Nephron progenitor cell (in vitro differentiated cells): ENCODE measurements around the gene IL15RA.

Experiments
- DNase-seq: peaks from one replicate; pipeline ENCODE4 v3.0.0; 2021
- H3K27ac Mint-ChIP-seq: 2 replicates; pipeline ENCODE4 v1.8.0; 2021; ENCODE audit warnings: mild to moderate bottlenecking, moderate library complexity, mixed read lengths
- H3K27me3 Mint-ChIP-seq: 2 replicates; pipeline ENCODE4 v1.8.0; 2021; ENCODE audit warnings: mild to moderate bottlenecking, low read depth, mixed read lengths; ENCODE audit not compliant: poor library complexity
- H3K36me3 Mint-ChIP-seq: 2 replicates; pipeline ENCODE4 v1.8.0; 2021; ENCODE audit warnings: low read depth, mixed read lengths
- H3K4me1 Mint-ChIP-seq: 2 replicates; pipeline ENCODE4 v1.8.0; 2021; ENCODE audit warnings: mixed read lengths
- H3K4me3 Mint-ChIP-seq: 2 replicates; pipeline ENCODE4 v1.8.0; 2021; ENCODE audit warnings: mild to moderate bottlenecking, moderate library complexity, mixed read lengths
- H3K9me3 Mint-ChIP-seq: 2 replicates; pipeline ENCODE4 v1.8.0; 2021; ENCODE audit warnings: mild to moderate bottlenecking, moderate library complexity, mixed read lengths
- TF ChIP-seq, protein P1 (sequence below): fragments of 200-600 bp; sonication (generic); IDR thresholded peaks from 2 replicates; pipeline ENCODE4 v1.5.0; 2021; ENCODE audit warnings: antibody characterized with exemption

IL15RA gene

DNA sequence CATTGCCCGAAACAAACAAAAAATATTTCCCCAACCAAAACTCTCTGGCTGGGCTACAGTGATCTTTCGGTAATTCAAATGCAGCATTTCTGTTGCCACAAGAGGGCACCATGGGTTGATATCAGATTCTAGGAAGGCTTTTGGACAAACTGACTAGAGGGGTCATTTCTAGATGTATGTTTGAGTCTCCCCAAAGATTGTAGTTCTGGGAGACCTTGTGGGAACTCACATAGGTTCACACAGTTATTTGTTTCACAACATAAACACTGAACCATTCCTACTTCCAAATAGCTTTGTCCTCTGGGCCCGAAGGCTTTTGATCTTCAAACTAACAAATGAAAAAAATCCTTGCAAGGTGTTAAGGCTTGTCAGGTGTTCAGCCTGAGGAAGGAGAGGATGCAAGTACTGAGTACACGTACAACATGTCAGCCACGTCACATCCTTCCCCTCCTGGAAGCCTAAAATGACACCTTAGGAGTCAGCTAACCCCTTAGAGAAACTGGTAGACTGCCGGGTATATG is 37.0 kb upstream of the IL15RA start:
- TF ChIP-seq, protein P1, sequence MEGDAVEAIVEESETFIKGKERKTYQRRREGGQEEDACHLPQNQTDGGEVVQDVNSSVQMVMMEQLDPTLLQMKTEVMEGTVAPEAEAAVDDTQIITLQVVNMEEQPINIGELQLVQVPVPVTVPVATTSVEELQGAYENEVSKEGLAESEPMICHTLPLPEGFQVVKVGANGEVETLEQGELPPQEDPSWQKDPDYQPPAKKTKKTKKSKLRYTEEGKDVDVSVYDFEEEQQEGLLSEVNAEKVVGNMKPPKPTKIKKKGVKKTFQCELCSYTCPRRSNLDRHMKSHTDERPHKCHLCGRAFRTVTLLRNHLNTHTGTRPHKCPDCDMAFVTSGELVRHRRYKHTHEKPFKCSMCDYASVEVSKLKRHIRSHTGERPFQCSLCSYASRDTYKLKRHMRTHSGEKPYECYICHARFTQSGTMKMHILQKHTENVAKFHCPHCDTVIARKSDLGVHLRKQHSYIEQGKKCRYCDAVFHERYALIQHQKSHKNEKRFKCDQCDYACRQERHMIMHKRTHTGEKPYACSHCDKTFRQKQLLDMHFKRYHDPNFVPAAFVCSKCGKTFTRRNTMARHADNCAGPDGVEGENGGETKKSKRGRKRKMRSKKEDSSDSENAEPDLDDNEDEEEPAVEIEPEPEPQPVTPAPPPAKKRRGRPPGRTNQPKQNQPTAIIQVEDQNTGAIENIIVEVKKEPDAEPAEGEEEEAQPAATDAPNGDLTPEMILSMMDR, result peak; percentile 66
- peak; percentile 46 for DNase-seq
- Mint-ChIP-seq H3K36me3 (no peaks in the 10 kb centered on the region), H3K27me3 (peaks cover 20% of the 10 kb centered on the region), H3K9me3 (peaks cover 1% of the 10 kb centered on the region), H3K27ac (no peak overlapping the region), H3K4me3 (no peak overlapping the region), H3K4me1 (peaks cover 8% of the 10 kb centered on the region)

DNA sequence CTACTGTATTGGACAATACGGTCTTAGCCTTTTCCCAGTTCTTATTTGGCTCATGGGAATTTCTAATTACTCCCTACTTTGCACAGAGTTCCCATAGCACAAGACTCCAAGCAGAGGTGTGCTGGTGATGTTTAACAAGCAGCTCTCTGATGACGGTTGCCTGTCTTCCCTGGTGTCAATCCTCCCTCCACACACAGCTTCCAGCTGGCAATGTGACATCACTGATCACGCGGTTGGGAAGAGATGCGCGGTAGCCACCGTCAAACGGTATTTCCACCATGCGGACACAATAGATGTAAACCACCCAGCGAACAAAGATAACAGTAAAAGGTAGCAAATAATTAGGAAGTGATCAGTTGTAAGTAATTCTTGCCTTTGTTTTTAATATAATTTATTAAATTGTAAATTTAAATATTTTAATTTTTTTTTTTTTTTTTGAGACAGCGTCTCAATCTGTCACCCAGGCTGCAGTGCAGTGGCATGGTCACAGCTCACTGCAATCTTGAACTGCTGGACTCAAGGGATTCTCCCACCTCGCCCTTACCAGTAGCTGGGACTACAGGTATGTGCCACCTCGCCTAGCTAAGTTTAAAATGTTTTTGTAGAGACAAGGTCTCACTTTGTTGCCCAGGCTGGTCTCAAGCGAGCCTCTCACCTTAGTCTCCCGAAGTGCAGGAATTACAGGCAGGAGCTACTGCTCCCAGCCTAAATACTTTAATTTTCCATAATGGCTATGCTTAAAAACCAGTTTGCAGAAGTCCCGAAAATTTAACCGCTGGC is 36.3 kb upstream of the IL15RA start:
- H3K4me1 Mint-ChIP-seq, result peaks cover 8% of the 10 kb centered on the region
- H3K27ac Mint-ChIP-seq, result no peak overlapping the region
- H3K27me3 Mint-ChIP-seq, result peaks cover 23% of the 10 kb centered on the region
- DNase-seq, result no peak
- peaks cover 6% of the 10 kb centered on the region for H3K9me3 Mint-ChIP-seq
- H3K36me3 Mint-ChIP-seq, result no peaks in the 10 kb centered on the region
- TF ChIP-seq, protein P1, result no peak
- no peak overlapping the region for H3K4me3 Mint-ChIP-seq

DNA sequence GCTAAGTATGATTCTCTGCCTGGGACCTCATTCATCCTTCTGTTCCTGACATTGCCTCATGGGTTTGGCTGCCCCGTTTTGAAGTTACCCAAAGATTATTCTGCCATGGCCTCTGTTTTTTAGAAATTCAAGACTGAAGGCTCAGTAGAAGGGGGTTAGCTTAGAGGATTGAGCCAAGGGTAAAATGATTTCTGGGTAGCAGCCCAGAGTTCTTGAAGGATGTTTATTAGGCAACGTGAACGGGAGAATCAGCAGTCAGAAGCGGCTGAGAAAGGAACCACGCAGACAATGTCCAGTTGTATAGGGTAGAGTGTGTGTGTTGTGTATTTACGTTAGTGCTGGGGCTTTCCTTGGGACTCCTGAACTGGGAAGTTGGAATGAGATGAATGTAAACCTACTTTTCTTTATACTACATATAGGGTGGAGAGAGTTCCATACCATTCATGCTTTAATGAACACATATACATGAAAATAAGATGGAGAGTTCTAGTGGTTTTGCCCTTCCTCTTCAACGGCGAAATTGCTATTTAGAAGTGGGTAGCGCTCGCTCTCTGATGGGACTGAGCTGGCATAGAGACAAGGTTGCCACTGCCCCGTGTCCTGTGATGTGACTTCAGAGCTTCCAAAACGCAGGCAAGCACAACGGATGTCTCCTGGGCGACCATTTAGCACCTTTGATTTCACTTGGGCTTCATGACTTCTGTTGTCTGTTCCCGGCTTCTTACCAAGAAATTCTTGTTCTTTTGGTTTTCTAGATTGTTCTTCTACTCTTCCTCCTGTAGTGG is 35.0 kb upstream of the IL15RA start:
- Mint-ChIP-seq H3K4me1 (peaks cover 8% of the 10 kb centered on the region), H3K27ac (no peak overlapping the region), H3K27me3 (peaks cover 19% of the 10 kb centered on the region), H3K9me3 (peaks cover 19% of the 10 kb centered on the region), H3K4me3 (no peak overlapping the region), H3K36me3 (no peaks in the 10 kb centered on the region)
- TF ChIP-seq, protein P1, result no peak
- no peak for DNase-seq

DNA sequence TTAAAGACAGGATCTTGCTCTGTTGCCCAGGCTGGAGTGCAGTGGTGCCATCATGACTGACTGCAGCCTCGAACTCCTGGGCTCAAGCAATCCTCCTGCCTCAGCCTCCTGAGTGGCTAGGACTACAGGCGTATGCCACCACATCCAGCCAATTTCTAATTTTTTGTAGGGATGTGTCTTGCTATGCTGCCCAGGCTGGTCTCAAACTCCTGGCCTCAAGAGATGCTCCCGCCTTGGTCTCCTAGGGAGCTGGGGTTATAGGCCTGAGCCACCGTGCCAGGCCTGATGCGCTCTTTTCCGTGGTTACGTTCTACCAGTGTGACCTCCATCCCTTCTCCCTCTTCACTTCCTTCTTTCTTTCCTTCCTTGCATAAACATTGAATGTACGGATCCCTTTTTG is 34.2 kb upstream of the IL15RA start:
- H3K36me3 Mint-ChIP-seq, result no peaks in the 10 kb centered on the region
- H3K27ac Mint-ChIP-seq, result no peak overlapping the region
- TF ChIP-seq, protein P1, result no peak
- no peak for DNase-seq
- H3K4me1 Mint-ChIP-seq, result peaks cover 8% of the 10 kb centered on the region
- H3K4me3 Mint-ChIP-seq, result no peak overlapping the region
- H3K27me3 Mint-ChIP-seq, result peaks cover 15% of the 10 kb centered on the region
- H3K9me3 Mint-ChIP-seq, result peaks cover 26% of the 10 kb centered on the region

DNA sequence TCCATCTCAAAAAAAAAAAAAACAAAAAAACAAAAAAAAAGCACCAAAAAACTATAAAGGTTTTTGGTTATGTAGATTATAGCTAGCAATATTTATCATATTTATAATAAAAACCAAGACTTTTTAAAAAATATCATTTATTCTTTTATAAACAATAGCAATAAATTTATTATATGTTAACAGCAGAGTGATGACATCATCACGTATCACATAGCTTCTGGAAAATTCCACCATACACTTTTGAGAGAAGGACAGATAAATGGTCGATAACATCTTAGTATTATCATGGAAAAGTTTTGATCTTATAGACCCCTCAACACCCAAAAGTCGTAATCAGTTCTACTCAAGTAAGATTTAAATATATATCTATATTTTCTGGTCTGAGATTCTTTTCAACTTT is 33.2 kb upstream of the IL15RA start:
- H3K9me3 Mint-ChIP-seq, result peaks cover 28% of the 10 kb centered on the region
- no peak overlapping the region for H3K27ac Mint-ChIP-seq
- peaks cover 1% of the 10 kb centered on the region for H3K4me1 Mint-ChIP-seq
- H3K27me3 Mint-ChIP-seq, result peaks cover 15% of the 10 kb centered on the region
- H3K36me3 Mint-ChIP-seq, result no peaks in the 10 kb centered on the region
- H3K4me3 Mint-ChIP-seq, result no peak overlapping the region
- no peak for DNase-seq
- TF ChIP-seq, protein P1, result no peak
